H1 (cell line): ENCODE results near the gene SLC6A8. TPM values are rescaled to one million over a fixed set of nuclear protein-coding genes. Genes with fewer than 3 reads are reported as not detected.

ENCODE experiments used
- CTCF ChIA-PET: fragments of 300-600 bp; sonication (Branson Sonifier 250); formaldehyde crosslinking; loops from one replicate; lab custom pipeline; 2021; ENCODE audit not compliant: partially characterized antibody; lab: Charles Lee
- POLR2A ChIA-PET: fragments of 300-600 bp; sonication (Branson Sonifier 250); formaldehyde crosslinking; loops from one replicate; lab custom pipeline; 2021; ENCODE audit warnings: inconsistent platforms; ENCODE audit not compliant: partially characterized antibody; lab: Charles Lee
- DNase-seq, 2 experiments: peaks; one replicate each; pipeline versions ENCODE4 v3.0.0 to v3.0.0-alpha.2; 2010 to 2022; ENCODE audit warnings: low spot score in 2 of 2, low read depth in 1 of 2, mixed read lengths in 1 of 2
- FAIRE-seq: peaks from 2 replicates; lab custom pipeline; 2011; peaks lifted over from hg19 to GRCh38; lab: Jason Lieb, UNC
- H2AFZ ChIP-seq: 2 replicates; pipeline ENCODE4 v1.8.1; 2012; ENCODE audit warnings: low read length, inconsistent platforms
- H2AK5ac ChIP-seq: 2 replicates; pipeline ENCODE4 v1.6.1; 2013; ENCODE audit warnings: low read depth, low read length
- H2BK120ac ChIP-seq: replicated peaks from 2 replicates; pipeline ENCODE3; 2013; ENCODE audit warnings: low read depth, low read length, inconsistent platforms
- H2BK12ac ChIP-seq: 2 replicates; pipeline ENCODE4 v1.6.1; 2013; ENCODE audit warnings: low read depth, low read length
- H2BK15ac ChIP-seq: 2 replicates; pipeline ENCODE4 v1.6.1; 2013; ENCODE audit warnings: low read length
- H2BK20ac ChIP-seq: 2 replicates; pipeline ENCODE4 v1.6.1; 2013; ENCODE audit warnings: low read length
- H2BK5ac ChIP-seq: 2 replicates; pipeline ENCODE4 v1.6.1; 2013; ENCODE audit warnings: low read depth, low read length
- H3K14ac ChIP-seq: 2 replicates; pipeline ENCODE4 v1.6.1; 2013; ENCODE audit warnings: inconsistent platforms; ENCODE audit not compliant: insufficient read length
- H3K18ac ChIP-seq: 2 replicates; pipeline ENCODE4 v1.6.1; 2013; ENCODE audit warnings: low read length; ENCODE audit errors: extremely low read depth
- H3K23ac ChIP-seq: 2 replicates; pipeline ENCODE4 v1.6.1; 2013; ENCODE audit warnings: inconsistent platforms; ENCODE audit not compliant: insufficient read length
- H3K23me2 ChIP-seq: 2 replicates; pipeline ENCODE4 v1.6.1; 2013; ENCODE audit warnings: low read depth, low read length
- H3K27ac ChIP-seq: 2 replicates; pipeline ENCODE4 v1.6.1; 2011; ENCODE audit warnings: low read depth, low read length, inconsistent platforms
- H3K27me3 ChIP-seq, 4 experiments: replicated peaks in 1 of 4; 1 replicate in 1 of 4; 2 replicates in 3 of 4; pipeline versions ENCODE4 v1.6.1 to v1.8.1; 2011 to 2013; ENCODE audit warnings: low read length in 3 of 4, mild to moderate bottlenecking in 3 of 4, inconsistent platforms in 2 of 4, mixed read lengths in 2 of 4, moderate library complexity in 1 of 4; ENCODE audit not compliant: control insufficient read depth in 3 of 4, insufficient read depth in 3 of 4; ENCODE audit errors: extremely low read depth in 1 of 4
- H3K36me3 ChIP-seq, 4 experiments: 2 replicates each; pipeline versions ENCODE4 v1.6.1 to v1.8.1; 2011 to 2013; ENCODE audit warnings: mild to moderate bottlenecking in 4 of 4, low read length in 3 of 4, moderate library complexity in 2 of 4, control low read depth in 1 of 4, inconsistent platforms in 1 of 4; ENCODE audit not compliant: insufficient read depth in 4 of 4, control insufficient read depth in 2 of 4
- H3K4ac ChIP-seq: replicated peaks from 2 replicates; pipeline ENCODE3; 2013; ENCODE audit warnings: low read length, low read depth, mixed read lengths, inconsistent platforms; ENCODE audit not compliant: insufficient read length
- H3K4me1 ChIP-seq, 4 experiments: replicated peaks in 1 of 4; 1 replicate in 1 of 4; 2 replicates in 3 of 4; pipeline versions ENCODE4 v1.6.1 to v1.8.1; 2011 to 2013; ENCODE audit warnings: low read length in 3 of 4, inconsistent platforms in 2 of 4, mixed read lengths in 1 of 4; ENCODE audit not compliant: insufficient read depth in 4 of 4, control insufficient read depth in 3 of 4
- H3K4me2 ChIP-seq, 2 experiments: 2 replicates each; pipeline versions ENCODE4 v1.6.1 to v1.8.1; 2011 to 2013; ENCODE audit warnings: low read depth in 2 of 2, low read length in 2 of 2, control low read depth in 1 of 2, inconsistent platforms in 1 of 2, mild to moderate bottlenecking in 1 of 2; ENCODE audit not compliant: insufficient read depth in 1 of 2
- H3K4me3 ChIP-seq, 4 experiments: fragments of 200-600, 300-600 bp in 1 of 4; sonication (generic), shearing (Covaris generic), sonication (Bioruptor Twin) in 1 of 4; 2 replicates each; pipeline versions ENCODE4 v1.5.1 to v1.8.1; 2011 to 2016; ENCODE audit warnings: low read length in 4 of 4, low read depth in 3 of 4, control low read depth in 2 of 4, inconsistent platforms in 2 of 4, mild to moderate bottlenecking in 2 of 4, mixed read lengths in 1 of 4, moderate library complexity in 1 of 4; ENCODE audit not compliant: insufficient read depth in 2 of 4; ENCODE audit errors: extremely low read depth in 1 of 4
- H3K56ac ChIP-seq: replicated peaks from 2 replicates; pipeline ENCODE3; 2013; ENCODE audit warnings: low read depth, mild to moderate bottlenecking, mixed read lengths, low read length, inconsistent platforms; ENCODE audit not compliant: insufficient read length
- H3K79me1 ChIP-seq: 2 replicates; pipeline ENCODE4 v1.6.1; 2013; ENCODE audit warnings: low read depth, low read length, control low read depth
- H3K79me2 ChIP-seq, 2 experiments: 2 replicates each; pipeline versions ENCODE4 v1.6.1 to v1.8.1; 2012 to 2013; ENCODE audit warnings: low read length in 2 of 2, mild to moderate bottlenecking in 2 of 2, inconsistent platforms in 1 of 2; ENCODE audit not compliant: insufficient read depth in 2 of 2, control insufficient read depth in 1 of 2
- H3K9ac ChIP-seq, 4 experiments: replicated peaks in 1 of 4; 1 replicate in 1 of 4; 2 replicates in 3 of 4; pipeline versions ENCODE4 v1.6.1 to v1.8.1; 2011 to 2013; ENCODE audit warnings: low read depth in 3 of 4, low read length in 3 of 4, control low read depth in 2 of 4, mild to moderate bottlenecking in 2 of 4, moderate library complexity in 2 of 4, inconsistent platforms in 1 of 4; ENCODE audit errors: extremely low read depth in 1 of 4
- H3K9me3 ChIP-seq, 2 experiments: 2 replicates each; pipeline versions ENCODE4 v1.6.1 to v1.8.1; 2012 to 2013; ENCODE audit warnings: mild to moderate bottlenecking in 2 of 2, moderate library complexity in 2 of 2, control low read depth in 1 of 2, inconsistent platforms in 1 of 2, low read depth in 1 of 2, low read length in 1 of 2, mixed read lengths in 1 of 2; ENCODE audit not compliant: insufficient read depth in 2 of 2
- H4K20me1 ChIP-seq, 2 experiments: replicated peaks in 1 of 2; 2 replicates each; pipeline versions ENCODE3 to v1.8.1; 2011 to 2013; ENCODE audit warnings: inconsistent platforms in 2 of 2, low read length in 2 of 2, mild to moderate bottlenecking in 1 of 2; ENCODE audit not compliant: insufficient read depth in 2 of 2, control insufficient read depth in 1 of 2
- H4K5ac ChIP-seq: 2 replicates; pipeline ENCODE4 v1.6.1; 2013; ENCODE audit warnings: low read length, low read depth, mixed read lengths, inconsistent platforms; ENCODE audit not compliant: insufficient read length
- H4K8ac ChIP-seq: 2 replicates; pipeline ENCODE4 v1.8.0; 2013; ENCODE audit warnings: mild to moderate bottlenecking, moderate library complexity, low read length, inconsistent platforms; ENCODE audit not compliant: insufficient read depth; ENCODE audit errors: extremely low read depth
- H4K91ac ChIP-seq: replicated peaks from 2 replicates; pipeline ENCODE3; 2013; ENCODE audit warnings: low read length, mixed read lengths, inconsistent platforms; ENCODE audit not compliant: insufficient read length
- CHD1 ChIP-seq: IDR thresholded peaks from 2 replicates; pipeline ENCODE4 v1.6.1; 2012; ENCODE audit warnings: low read depth, low read length, improper control_type of control experiment
- MAFK ChIP-seq: IDR thresholded peaks from 2 replicates; pipeline ENCODE4 v1.6.1; 2012; ENCODE audit warnings: low read depth, mild to moderate bottlenecking, improper control_type of control experiment, low read length
- WGBS, 2 experiments: shearing (Covaris generic) in 1 of 2; methylation state at CpG; one replicate each; pipeline versions ENCODE4 v1.1.6 to v1.1.7; 2013 to 2015; ENCODE audit warnings: low lambda C conversion rate in 2 of 2, mixed read lengths in 2 of 2, inconsistent platforms in 1 of 2, low coverage in 1 of 2, missing lambda C conversion rate in 1 of 2; ENCODE audit not compliant: insufficient replicate concordance in 2 of 2, insufficient coverage in 1 of 2, insufficient read length in 1 of 2; ENCODE audit errors: extremely low coverage in 1 of 2, missing lambda C conversion rate in 1 of 2; 5-methylcytosine and 5-hydroxymethylcytosine counted together
- polyA plus RNA-seq, 7 experiments: library from polyadenylated mRNA; depleted of rRNA in 3 of 7; stranded (reverse) in 5 of 7; unstranded in 2 of 7; fragments of >200 nt in 5 of 7; fragments of 200-250 nt in 2 of 7; gene quantifications; 1 replicate in 5 of 7; 2 replicates in 1 of 7; 4 replicates in 1 of 7; pipeline versions ENCODE4 v1.2.1 to v1.2.3, GENCODE V29; 2011 to 2013; ENCODE audit warnings: missing spikeins in 2 of 7, mixed read lengths in 2 of 7
- total RNA-seq: library from RNA; stranded (reverse); fragmentation: NEBNext Ultra II Directional; extraction: Animal tissue kit (Norgen Biotek cat#: 25700); gene quantifications from 2 replicates; pipeline ENCODE4 v1.2.1, GENCODE V29; 2021

SLC6A8 gene
- total and polyA plus RNA-seq, 2 of the 8 experiments (the other 6 are each of a cell fraction or from before 2014, with no cell fraction given): 87.7 to 94.7 TPM

GRCh38 chrX:153639177-153640044 is 48.3 kb upstream of the SLC6A8 start:
- Histone ChIP-seq H3K14ac (no peak overlapping the region), H4K20me1 (peaks cover 0 to 6% of the 10 kb centered on the region in 2 experiments), H2AFZ (no peak overlapping the region), H2BK15ac (no peak overlapping the region), H3K27me3 (peaks cover 25 to 38% (median 36%) of the 10 kb centered on the region in 4 experiments), H3K4me3 (no peak overlapping the region), H3K79me1 (no peaks in the 10 kb centered on the region), H3K9ac (no peak overlapping the region), H3K4me1 (peaks cover 0 to 16% (median 7%) of the 10 kb centered on the region in 4 experiments; a peak in 5 of 7 replicates), H3K23ac (no peak overlapping the region), H2BK20ac (no peak overlapping the region), H3K4ac (no peak overlapping the region), H2BK12ac (no peak overlapping the region), H3K4me2 (no peak overlapping the region), H4K8ac (no peak overlapping the region), H2BK120ac (no peak overlapping the region), H3K79me2 (no peaks in the 10 kb centered on the region), H4K5ac (no peak overlapping the region), H3K27ac (no peak overlapping the region), H3K18ac (no peak overlapping the region), H2AK5ac (no peak overlapping the region), H3K23me2 (peaks cover 7% of the 10 kb centered on the region; the same call in 1 of the 2 replicates), H3K56ac (no peak overlapping the region), H4K91ac (no peak overlapping the region), H3K9me3 (no peaks in the 10 kb centered on the region; a peak in 1 of 4 replicates), H2BK5ac (no peak overlapping the region), H3K36me3 (no peaks in the 10 kb centered on the region)
- CTCF ChIA-PET: interaction anchor here (0.6 to 21.6 kb wide), 6 partner anchors 8 to 99 kb away, joined by 3 to 408 read pairs (median 5); partner anchors contain the start of gene DUSP9
- DNase-seq (no peak), FAIRE-seq (no peak)
- TF ChIP-seq MAFK (no peak), CHD1 (no peak)
- 91% methylated on average over 9 of the region's 28 CpGs; no CpG with 5 or more reads in 1 of the 2 experiments for WGBS, 2 experiments
- POLR2A ChIA-PET: interaction anchor here (1.5 kb wide), 1 partner anchor 13 kb away, joined by 3 read pairs; no protein-coding TSS in a partner anchor
